Nephron (organoid): ENCODE measurements around the gene FAM83B.

Source experiments
- H3K27ac Mint-ChIP-seq, 3 experiments: 2 replicates each; pipeline ENCODE4 v1.8.0; 2020; ENCODE audit warnings: mixed read lengths in 3 of 3, mild to moderate bottlenecking in 2 of 3, moderate library complexity in 1 of 3
- H3K27me3 Mint-ChIP-seq: 2 replicates; pipeline ENCODE4 v1.8.0; 2021; ENCODE audit warnings: low read depth, mild to moderate bottlenecking, moderate library complexity, mixed read lengths
- H3K36me3 Mint-ChIP-seq: 2 replicates; pipeline ENCODE4 v1.8.0; 2020; ENCODE audit warnings: low read depth, mixed read lengths
- H3K4me1 Mint-ChIP-seq: 2 replicates; pipeline ENCODE4 v1.8.0; 2020; ENCODE audit warnings: mixed read lengths
- H3K4me3 Mint-ChIP-seq, 3 experiments: 2 replicates each; pipeline ENCODE4 v1.8.0; 2020; ENCODE audit warnings: mild to moderate bottlenecking in 3 of 3, mixed read lengths in 3 of 3, moderate library complexity in 2 of 3
- H3K9me3 Mint-ChIP-seq: 2 replicates; pipeline ENCODE4 v1.8.0; 2020; ENCODE audit warnings: mixed read lengths
- CTCF ChIP-seq, 3 experiments: fragments of 200-600 bp; sonication (generic); IDR thresholded peaks; one replicate each; pipeline ENCODE4 v1.5.0; 2021; ENCODE audit warnings: antibody characterized with exemption in 3 of 3; ENCODE audit not compliant: unreplicated experiment in 3 of 3

Gene FAM83B

DNA sequence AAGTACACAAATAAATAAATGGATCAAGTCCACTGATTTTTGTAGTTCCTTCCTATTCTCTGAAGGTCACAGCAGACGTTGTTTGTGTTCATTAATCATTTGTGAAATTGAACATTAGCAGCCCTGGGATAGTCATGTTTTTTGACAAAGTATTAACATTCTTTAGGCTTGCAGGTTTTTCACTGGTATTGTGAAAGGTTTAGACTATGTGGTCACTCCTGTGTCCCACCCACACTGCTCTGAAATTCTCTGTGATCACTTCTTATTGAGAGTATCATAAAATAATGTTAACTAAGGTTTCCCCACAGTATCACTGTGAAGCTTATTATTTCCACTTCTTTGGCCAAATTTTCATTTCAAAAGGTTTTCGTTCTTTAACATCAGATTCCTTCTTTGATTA lies 3.5 kb downstream of the FAM83B start:
- no peak for TF ChIP-seq CTCF (IDR thresholded peaks at IDR 0.05; ENCODE audit: unreplicated experiment in 3 of 3)
- H3K27ac Mint-ChIP-seq, result peak overlapping the region in 1 of 3 experiments; percentile 43
- no peak overlapping the region for H3K4me3 Mint-ChIP-seq
- peaks cover 42% of the 10 kb centered on the region for H3K27me3 Mint-ChIP-seq
- peaks cover 10% of the 10 kb centered on the region for H3K36me3 Mint-ChIP-seq
- H3K9me3 Mint-ChIP-seq, result peaks cover 9% of the 10 kb centered on the region
- H3K4me1 Mint-ChIP-seq, result peaks cover 9% of the 10 kb centered on the region

GRCh38 chr6:54856129-54856528 lies 9.6 kb downstream of the FAM83B start:
- H3K27me3 Mint-ChIP-seq, result peaks cover 2% of the 10 kb centered on the region
- peaks cover 10% of the 10 kb centered on the region for H3K36me3 Mint-ChIP-seq
- peaks cover 9% of the 10 kb centered on the region for H3K9me3 Mint-ChIP-seq
- H3K4me1 Mint-ChIP-seq, result no peaks in the 10 kb centered on the region
- H3K27ac Mint-ChIP-seq, result peak overlapping the region in 2 of 3 experiments; percentile 21 to 77
- H3K4me3 Mint-ChIP-seq, result no peak overlapping the region
- TF ChIP-seq CTCF (IDR thresholded peaks at IDR 0.05; ENCODE audit: unreplicated experiment in 3 of 3), result no peak

DNA sequence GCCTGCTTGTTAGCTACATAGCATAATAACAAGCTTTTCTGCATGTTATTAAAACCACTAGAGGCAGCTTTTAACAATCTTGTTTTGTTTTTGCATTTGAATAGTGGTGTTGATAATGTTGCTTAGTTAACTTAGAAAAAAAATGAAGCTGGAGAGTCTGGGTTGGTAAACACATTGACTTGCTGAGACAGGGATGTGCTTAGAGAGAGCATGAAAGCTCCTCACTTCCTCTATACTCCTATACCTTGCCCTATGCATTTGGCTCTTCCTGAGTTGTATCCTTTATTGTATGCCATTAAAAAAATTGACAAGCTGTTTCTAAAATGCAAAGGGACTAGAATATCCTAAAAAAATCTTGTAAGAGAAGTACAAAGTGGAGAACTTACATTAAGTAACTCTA lies 13.6 kb downstream of the FAM83B start:
- Mint-ChIP-seq H3K27me3 (no peaks in the 10 kb centered on the region), H3K4me3 (no peak overlapping the region), H3K9me3 (no peaks in the 10 kb centered on the region), H3K36me3 (no peaks in the 10 kb centered on the region), H3K27ac (peak overlapping the region in 1 of 3 experiments; percentile 96), H3K4me1 (no peaks in the 10 kb centered on the region)
- TF ChIP-seq CTCF (IDR thresholded peaks at IDR 0.05; ENCODE audit: unreplicated experiment in 3 of 3), result no peak

DNA sequence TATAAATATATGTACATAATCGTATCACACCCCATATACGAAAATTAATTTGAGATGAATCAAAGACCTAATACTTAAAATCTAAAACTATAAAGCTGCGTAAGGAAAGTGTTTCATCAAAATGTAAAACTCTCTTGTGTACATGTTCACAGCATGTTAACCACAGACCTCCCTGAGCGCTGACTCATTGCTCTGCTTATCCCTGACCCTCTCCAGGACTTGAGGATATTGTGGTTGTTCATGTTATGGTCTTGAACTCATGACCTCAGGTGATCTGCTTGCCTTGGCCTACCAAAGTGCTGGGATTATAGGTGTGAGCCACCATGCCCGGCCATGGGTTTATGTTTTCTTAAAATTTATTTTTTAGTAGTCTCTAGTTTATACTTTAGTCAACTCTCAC lies 14.2 kb downstream of the FAM83B start:
- Mint-ChIP-seq H3K4me1 (no peaks in the 10 kb centered on the region), H3K27me3 (no peaks in the 10 kb centered on the region), H3K4me3 (no peak overlapping the region), H3K27ac (peak overlapping the region in 1 of 3 experiments; percentile 96), H3K36me3 (no peaks in the 10 kb centered on the region), H3K9me3 (no peaks in the 10 kb centered on the region)
- no peak for TF ChIP-seq CTCF (IDR thresholded peaks at IDR 0.05; ENCODE audit: unreplicated experiment in 3 of 3)

GRCh38 chr6:54861905-54862616 lies 15.5 kb downstream of the FAM83B start:
- Mint-ChIP-seq H3K27ac (peak overlapping the region; percentile 79 to 96 (median 89)), H3K27me3 (no peaks in the 10 kb centered on the region), H3K36me3 (no peaks in the 10 kb centered on the region), H3K9me3 (no peaks in the 10 kb centered on the region), H3K4me1 (no peaks in the 10 kb centered on the region), H3K4me3 (peak overlapping the region in 1 of 3 experiments; percentile 7)
- TF ChIP-seq CTCF (IDR thresholded peaks at IDR 0.05; ENCODE audit: unreplicated experiment in 3 of 3), result no peak

- H3K4me1 Mint-ChIP-seq, result no peaks in the 10 kb centered on the region
- H3K4me3 Mint-ChIP-seq, result no peak overlapping the region
- no peaks in the 10 kb centered on the region for H3K9me3 Mint-ChIP-seq
- H3K27me3 Mint-ChIP-seq, result no peaks in the 10 kb centered on the region
- H3K36me3 Mint-ChIP-seq, result no peaks in the 10 kb centered on the region
- no peak for TF ChIP-seq CTCF (IDR thresholded peaks at IDR 0.05; ENCODE audit: unreplicated experiment in 3 of 3)
- H3K27ac Mint-ChIP-seq, result no peak overlapping the region
Observed at GRCh38 chr6:54864272-54864671, 17.7 kb downstream of the FAM83B start.
